Smooth muscle cell (in vitro differentiated cells): ENCODE results near the gene RASGRF1. TPM values are rescaled to one million over a fixed set of nuclear protein-coding genes. Genes with fewer than 3 reads are reported as not detected.

Source experiments
- DNase-seq: peaks from one replicate; lab custom pipeline; 2025; ENCODE audit not compliant: unreplicated experiment; lab: John Stamatoyannopoulos, UW
- H2AFZ ChIP-seq: fragments of 200-600 bp; sonication (generic); 2 replicates; pipeline ENCODE4 v1.6.0; 2016; ENCODE audit warnings: antibody characterized with exemption, low read depth, mild to moderate bottlenecking
- H3F3A ChIP-seq: fragments of 200-600 bp; sonication (generic); 2 replicates; pipeline ENCODE4 v1.6.0; 2017; ENCODE audit warnings: antibody characterized with exemption, low read depth
- H3K27ac ChIP-seq: fragments of 200-600 bp; sonication (generic); 2 replicates; pipeline ENCODE4 v1.5.1; 2016; ENCODE audit warnings: low read depth, mild to moderate bottlenecking
- H3K27me3 ChIP-seq: fragments of 200-600 bp; sonication (generic); 2 replicates; pipeline ENCODE4 v1.6.1; 2016; ENCODE audit warnings: low read depth, mild to moderate bottlenecking
- H3K36me3 ChIP-seq: fragments of 200-600 bp; sonication (generic); 2 replicates; pipeline ENCODE4 v1.5.1; 2016; ENCODE audit warnings: low read depth
- H3K4me1 ChIP-seq: fragments of 200-600 bp; sonication (generic); 2 replicates; pipeline ENCODE4 v1.5.1; 2016; ENCODE audit warnings: low read depth
- H3K4me2 ChIP-seq: fragments of 200-600 bp; sonication (generic); 2 replicates; pipeline ENCODE4 v1.6.0; 2016; ENCODE audit warnings: mild to moderate bottlenecking
- H3K4me3 ChIP-seq: fragments of 200-600 bp; sonication (generic); 2 replicates; pipeline ENCODE4 v1.5.1; 2016; ENCODE audit warnings: mild to moderate bottlenecking
- H3K79me2 ChIP-seq: fragments of 200-600 bp; sonication (generic); 2 replicates; pipeline ENCODE4 v1.6.0; 2016; ENCODE audit warnings: low read depth, mild to moderate bottlenecking
- H3K9ac ChIP-seq: fragments of 200-600 bp; sonication (generic); 2 replicates; pipeline ENCODE4 v1.6.0; 2016; ENCODE audit warnings: low read depth
- H3K9me3 ChIP-seq: fragments of 200-600 bp; sonication (generic); replicated peaks from 2 replicates; pipeline ENCODE4 v1.5.1; 2016; ENCODE audit warnings: low read depth
- H4K20me1 ChIP-seq: fragments of 200-600 bp; sonication (generic); 2 replicates; pipeline ENCODE4 v1.6.0; 2016; ENCODE audit warnings: low read depth
- WGBS: methylation state at CpG from one replicate; pipeline ENCODE4 v1.1.7; 2016; ENCODE audit warnings: low lambda C conversion rate; 5-methylcytosine and 5-hydroxymethylcytosine counted together
- polyA plus RNA-seq: library from polyadenylated mRNA; unstranded; fragments of >200 nt; fragmentation: Nextera tagmentation; extraction: Ambion mirVana; gene quantifications from 2 replicates; pipeline ENCODE4 v1.2.1, GENCODE V29; 2016
- total RNA-seq: library from RNA; depleted of rRNA; stranded (reverse); fragments of >200 nt; gene quantifications from 2 replicates; pipeline ENCODE4 v1.2.3, GENCODE V29; 2014
- TF ChIP-seq, protein P1 (sequence below): fragments of 200-600 bp; sonication (generic); IDR thresholded peaks from 2 replicates; pipeline ENCODE4 v1.5.1; 2017; ENCODE audit warnings: borderline replicate concordance, mild to moderate bottlenecking, antibody characterized with exemption; ENCODE audit not compliant: insufficient read depth, poor library complexity, severe bottlenecking

Gene RASGRF1
- total and polyA plus RNA-seq, 2 experiments from 2014 or later = 0.17 to 0.22 TPM

DNA sequence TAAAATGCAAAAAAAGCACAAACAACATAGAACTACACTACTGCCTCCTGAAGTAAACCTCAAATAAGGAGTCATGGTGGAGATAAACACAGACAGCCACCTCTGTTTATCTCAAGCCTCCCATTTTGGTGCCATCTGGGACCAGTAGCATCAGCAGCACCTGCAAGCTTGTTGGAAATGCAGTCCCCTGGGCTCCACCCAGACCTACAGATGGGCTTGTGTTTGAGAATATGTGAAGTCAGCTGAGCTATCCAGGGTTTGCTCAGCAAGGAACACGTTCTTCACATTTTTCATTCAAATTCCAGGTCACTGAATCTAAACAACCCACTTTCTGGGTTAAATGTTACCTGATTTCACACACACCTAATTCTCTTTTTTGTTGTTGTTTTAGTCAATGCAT lies 45.5 kb downstream of the RASGRF1 start:
- H3K4me1 ChIP-seq = no peaks in the 10 kb centered on the region
- WGBS = 68% methylated on average over 1 of the region's 1 CpG
- no peaks in the 10 kb centered on the region for H3K36me3 ChIP-seq
- no peaks in the 10 kb centered on the region for H3K79me2 ChIP-seq
- no peaks in the 10 kb centered on the region for H3F3A ChIP-seq
- H4K20me1 ChIP-seq = no peaks in the 10 kb centered on the region
- no peak overlapping the region for H3K9ac ChIP-seq
- no peak for DNase-seq
- H3K9me3 ChIP-seq = no peaks in the 10 kb centered on the region
- no peak overlapping the region for H3K4me2 ChIP-seq
- H3K4me3 ChIP-seq = no peak overlapping the region
- H3K27ac ChIP-seq = no peak overlapping the region
- TF ChIP-seq, protein P1, sequence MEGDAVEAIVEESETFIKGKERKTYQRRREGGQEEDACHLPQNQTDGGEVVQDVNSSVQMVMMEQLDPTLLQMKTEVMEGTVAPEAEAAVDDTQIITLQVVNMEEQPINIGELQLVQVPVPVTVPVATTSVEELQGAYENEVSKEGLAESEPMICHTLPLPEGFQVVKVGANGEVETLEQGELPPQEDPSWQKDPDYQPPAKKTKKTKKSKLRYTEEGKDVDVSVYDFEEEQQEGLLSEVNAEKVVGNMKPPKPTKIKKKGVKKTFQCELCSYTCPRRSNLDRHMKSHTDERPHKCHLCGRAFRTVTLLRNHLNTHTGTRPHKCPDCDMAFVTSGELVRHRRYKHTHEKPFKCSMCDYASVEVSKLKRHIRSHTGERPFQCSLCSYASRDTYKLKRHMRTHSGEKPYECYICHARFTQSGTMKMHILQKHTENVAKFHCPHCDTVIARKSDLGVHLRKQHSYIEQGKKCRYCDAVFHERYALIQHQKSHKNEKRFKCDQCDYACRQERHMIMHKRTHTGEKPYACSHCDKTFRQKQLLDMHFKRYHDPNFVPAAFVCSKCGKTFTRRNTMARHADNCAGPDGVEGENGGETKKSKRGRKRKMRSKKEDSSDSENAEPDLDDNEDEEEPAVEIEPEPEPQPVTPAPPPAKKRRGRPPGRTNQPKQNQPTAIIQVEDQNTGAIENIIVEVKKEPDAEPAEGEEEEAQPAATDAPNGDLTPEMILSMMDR = no peak
- H2AFZ ChIP-seq = no peak overlapping the region
- H3K27me3 ChIP-seq = no peaks in the 10 kb centered on the region

GRCh38 chr15:79042213-79042928 lies 48.2 kb downstream of the RASGRF1 start:
- Histone ChIP-seq H3K4me2 (no peak overlapping the region), H3K4me1 (no peaks in the 10 kb centered on the region), H3K4me3 (no peak overlapping the region), H4K20me1 (no peaks in the 10 kb centered on the region), H3K27ac (no peak overlapping the region), H3K36me3 (no peaks in the 10 kb centered on the region), H3K9ac (no peak overlapping the region), H3F3A (no peaks in the 10 kb centered on the region), H3K27me3 (no peaks in the 10 kb centered on the region), H3K79me2 (no peaks in the 10 kb centered on the region), H3K9me3 (no peaks in the 10 kb centered on the region), H2AFZ (no peak overlapping the region)
- no peak for DNase-seq
- WGBS = 72% methylated on average over 2 of the region's 2 CpGs
- TF ChIP-seq, protein P1 = no peak

DNA sequence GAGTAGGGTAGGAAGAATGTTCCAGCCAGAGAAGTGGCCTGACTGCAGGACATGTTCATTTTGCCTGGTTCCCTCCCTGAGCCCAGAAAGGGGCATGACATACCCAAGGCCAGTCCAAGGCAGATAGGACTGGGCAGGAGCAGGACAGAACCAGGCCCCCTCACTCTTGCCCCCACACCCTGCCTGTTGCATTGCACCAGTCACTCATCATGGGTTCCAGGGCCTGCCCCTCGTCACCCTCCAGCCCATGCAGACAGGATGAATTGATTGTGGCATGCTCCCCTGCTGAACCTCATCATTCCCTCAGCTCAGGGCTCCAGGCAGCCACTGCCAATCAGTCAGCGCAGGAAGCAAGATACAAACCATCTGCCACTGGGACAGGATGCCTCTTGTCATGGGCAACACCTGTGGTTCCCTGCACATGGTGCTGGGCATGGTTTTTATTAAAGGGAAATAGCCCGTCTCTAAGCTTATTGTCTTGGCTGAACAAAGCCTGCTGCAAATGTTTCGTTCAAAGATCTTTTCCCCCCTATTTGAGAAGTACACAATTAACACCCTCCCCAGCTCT lies 48.9 kb downstream of the RASGRF1 start:
- Histone ChIP-seq H3K36me3 (no peaks in the 10 kb centered on the region), H3K4me2 (no peak overlapping the region), H3F3A (no peaks in the 10 kb centered on the region), H3K27ac (no peak overlapping the region), H3K4me1 (no peaks in the 10 kb centered on the region), H3K9me3 (no peaks in the 10 kb centered on the region), H3K9ac (no peak overlapping the region), H3K4me3 (no peak overlapping the region), H4K20me1 (no peaks in the 10 kb centered on the region), H3K79me2 (no peaks in the 10 kb centered on the region), H3K27me3 (no peaks in the 10 kb centered on the region), H2AFZ (no peak overlapping the region)
- DNase-seq = no peak
- WGBS = 88% methylated on average over 4 of the region's 4 CpGs
- TF ChIP-seq, protein P1 = no peak

- Histone ChIP-seq H3K4me3 (no peak overlapping the region), H3K4me1 (no peaks in the 10 kb centered on the region), H3K36me3 (no peaks in the 10 kb centered on the region), H3K9me3 (no peaks in the 10 kb centered on the region), H3K27ac (no peak overlapping the region), H2AFZ (no peak overlapping the region), H3K27me3 (no peaks in the 10 kb centered on the region), H3K9ac (no peak overlapping the region), H3F3A (no peaks in the 10 kb centered on the region), H3K79me2 (no peaks in the 10 kb centered on the region), H4K20me1 (no peaks in the 10 kb centered on the region), H3K4me2 (no peak overlapping the region)
- 94% methylated on average over 1 of the region's 1 CpG for WGBS
- TF ChIP-seq, protein P1 = no peak
- DNase-seq = no peak
Measured at GRCh38 chr15:79037848-79038247, 52.7 kb downstream of the RASGRF1 start.
